Breast epithelium (tissue), 3 donors: ENCODE data around the gene NEDD4L.

Source experiments
- CTCF ChIP-seq, 3 donors: fragments of 450-650 bp; IDR thresholded peaks; one replicate each; pipeline ENCODE4 v1.5.1; 2016 to 2017; ENCODE audit warnings: antibody characterized with exemption in 3 of 3, mild to moderate bottlenecking in 3 of 3, moderate library complexity in 3 of 3
- POLR2A ChIP-seq: fragments of 450-650 bp; IDR thresholded peaks from one replicate; pipeline ENCODE4 v1.6.1; 2016; ENCODE audit warnings: antibody characterized with exemption, mild to moderate bottlenecking, moderate library complexity
- POLR2AphosphoS5 ChIP-seq, 3 donors: sonication (generic); formaldehyde crosslinking; IDR thresholded peaks; one replicate each; pipeline ENCODE4 v1.6.1; 2017; ENCODE audit warnings: antibody characterized with exemption in 3 of 3

GRCh38 chr18:58052960-58053359, 8.9 kb downstream of the NEDD4L start:
- TF ChIP-seq CTCF (IDR thresholded peaks at IDR 0.05) (no peak), POLR2A (no peak), POLR2AphosphoS5 (IDR thresholded peaks at IDR 0.05) (no peak)
